ENCODE results near the gene PRC1. TPM values are rescaled to one million over a fixed set of nuclear protein-coding genes. Genes with fewer than 3 reads are reported as not detected.

The PRC1 gene
- total RNA-seq, 2 donors from 2014 or later, result 13.5 to 37.0 TPM

DNA sequence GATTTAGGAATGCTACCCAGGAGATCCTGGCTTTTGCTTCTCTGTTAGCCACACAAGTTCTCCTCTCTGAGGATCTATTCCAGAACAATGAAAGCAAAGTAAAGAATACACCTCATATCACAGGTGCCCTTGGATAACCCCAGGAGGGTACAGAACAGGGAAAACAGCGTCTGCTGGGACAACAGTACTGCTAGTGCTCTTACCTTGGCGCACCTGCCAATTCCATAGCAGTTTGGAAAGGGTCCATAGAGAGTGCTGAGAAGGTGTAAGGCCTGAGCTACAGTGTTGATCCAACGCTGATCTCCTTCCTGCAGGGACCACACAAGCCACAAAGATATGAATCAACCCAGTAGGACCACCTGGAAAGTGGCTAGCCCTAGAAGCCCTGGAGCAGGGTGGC, 12.9 kb upstream of the PRC1 start:
- TF ChIP-seq POLR2A (IDR thresholded peaks at IDR 0.05), result no peak
- TF ChIP-seq POLR2AphosphoS5 (IDR thresholded peaks at IDR 0.05), result peak; percentile 32
- no peaks in the 10 kb centered on the region for H3K4me1 ChIP-seq (replicated peaks)
- no peaks in the 10 kb centered on the region for H3K9me3 ChIP-seq
- DNase-seq (ENCODE audit: low spot score), result peak; percentile 8
- peaks cover 0 to 20% of the 10 kb centered on the region in 2 donors for H3K36me3 ChIP-seq
- no peak overlapping the region for H3K27ac ChIP-seq
- 70% methylated on average over 3 of the region's 3 CpGs for WGBS
- intact Hi-C loops (cut with DNase I), result no loop called here
- no peaks in the 10 kb centered on the region for H3K27me3 ChIP-seq (replicated peaks; ENCODE audit: insufficient read depth)
- no peak overlapping the region for H3K4me3 ChIP-seq

DNA sequence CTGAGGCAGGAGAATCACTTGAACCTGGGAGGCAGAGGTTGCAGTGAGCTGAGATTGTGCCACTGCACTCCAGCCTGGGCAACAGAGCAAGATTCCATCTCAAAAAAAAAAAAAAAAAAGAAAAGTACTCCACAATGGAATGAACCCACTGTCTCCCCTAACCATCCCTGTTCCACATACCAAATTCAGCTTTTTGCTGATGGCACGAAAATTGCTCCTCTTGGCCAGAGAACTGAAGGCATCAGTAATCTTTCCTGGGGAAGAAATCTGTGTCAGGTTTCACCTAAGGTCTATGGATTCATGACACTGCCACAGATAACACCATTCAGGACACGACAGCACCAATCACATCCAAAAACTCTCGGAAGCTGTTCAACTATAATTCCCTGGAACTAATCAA, 6.9 kb upstream of the PRC1 start:
- TF ChIP-seq CTCF (IDR thresholded peaks at IDR 0.05) (no peak), POLR2AphosphoS5 (IDR thresholded peaks at IDR 0.05) (no peak), POLR2A (IDR thresholded peaks at IDR 0.05) (no peak)
- Histone ChIP-seq H3K36me3 (peaks cover 4 to 18% of the 10 kb centered on the region in 2 donors), H3K27me3 (replicated peaks; ENCODE audit: insufficient read depth) (no peaks in the 10 kb centered on the region), H3K4me3 (no peak overlapping the region), H3K4me1 (replicated peaks) (no peaks in the 10 kb centered on the region), H3K9me3 (no peaks in the 10 kb centered on the region), H3K27ac (no peak overlapping the region)
- 95% methylated on average over 3 of the region's 3 CpGs for WGBS
- intact Hi-C loops (cut with DNase I), result no loop called here
- no peak for DNase-seq (ENCODE audit: low spot score)

DNA sequence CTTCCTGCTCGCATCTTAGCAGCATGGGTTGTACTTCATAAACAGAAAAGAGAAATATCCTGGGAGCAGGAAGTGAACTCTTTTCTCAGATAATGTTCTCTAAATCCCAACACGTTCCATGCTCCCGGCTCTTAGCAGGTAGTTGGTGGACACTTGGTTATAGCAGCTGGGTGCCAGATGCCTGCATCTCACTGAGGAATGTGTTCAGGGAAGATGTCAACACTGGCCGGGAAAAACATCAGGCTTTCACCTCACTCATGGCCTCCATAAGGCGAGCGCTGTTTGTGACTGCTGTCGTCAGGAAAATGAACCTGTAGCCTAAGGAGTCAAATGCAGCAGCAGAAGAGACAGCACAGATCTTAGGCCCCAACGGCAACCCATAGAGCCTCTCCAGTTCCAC, 4.4 kb upstream of the PRC1 start:
- no peaks in the 10 kb centered on the region for H3K27me3 ChIP-seq (replicated peaks; ENCODE audit: insufficient read depth)
- 83% methylated on average over 8 of the region's 8 CpGs for WGBS
- H3K4me3 ChIP-seq, result no peak overlapping the region
- intact Hi-C loops (cut with DNase I), result no loop called here
- H3K4me1 ChIP-seq (replicated peaks), result no peaks in the 10 kb centered on the region
- peaks cover 4 to 5% of the 10 kb centered on the region in 2 donors for H3K36me3 ChIP-seq
- H3K9me3 ChIP-seq, result no peaks in the 10 kb centered on the region
- no peak for TF ChIP-seq POLR2A (IDR thresholded peaks at IDR 0.05)
- no peak for TF ChIP-seq POLR2AphosphoS5 (IDR thresholded peaks at IDR 0.05)
- TF ChIP-seq CTCF (IDR thresholded peaks at IDR 0.05), result no peak
- H3K27ac ChIP-seq, result no peak overlapping the region
- DNase-seq (ENCODE audit: low spot score), result no peak

- Histone ChIP-seq H3K27me3 (replicated peaks; ENCODE audit: insufficient read depth) (no peaks in the 10 kb centered on the region), H3K27ac (peak overlapping the region; percentile 87 to 93), H3K36me3 (peaks cover 0 to 4% of the 10 kb centered on the region in 2 donors), H3K4me3 (peak overlapping the region; percentile 87 to 91), H3K9me3 (no peaks in the 10 kb centered on the region), H3K4me1 (replicated peaks) (no peaks in the 10 kb centered on the region)
- under 1% methylated on average over 35 of the region's 50 CpGs for WGBS
- intact Hi-C loops (cut with DNase I), result loop anchor here (5.0 kb wide), 1 partner anchor 37 kb away; no protein-coding TSS in a partner anchor
- TF ChIP-seq POLR2AphosphoS5 (IDR thresholded peaks at IDR 0.05) (no peak), CTCF (IDR thresholded peaks at IDR 0.05) (no peak), POLR2A (IDR thresholded peaks at IDR 0.05) (no peak)
- peak; percentile 10 for DNase-seq (ENCODE audit: low spot score)
These were observed 297 bp downstream of the PRC1 start for GRCh38 chr15:90994059-90994416.

GRCh38 chr15:90991587-90992285, 2.6 kb downstream of the PRC1 start:
- H3K9me3 ChIP-seq, result no peaks in the 10 kb centered on the region
- H3K4me3 ChIP-seq, result no peak overlapping the region
- H3K27ac ChIP-seq, result no peak overlapping the region
- H3K36me3 ChIP-seq, result no peaks in the 10 kb centered on the region
- TF ChIP-seq CTCF (IDR thresholded peaks at IDR 0.05) (no peak), POLR2AphosphoS5 (IDR thresholded peaks at IDR 0.05) (no peak), POLR2A (IDR thresholded peaks at IDR 0.05) (no peak)
- H3K4me1 ChIP-seq (replicated peaks), result no peaks in the 10 kb centered on the region
- DNase-seq (ENCODE audit: low spot score), result no peak
- intact Hi-C loops (cut with DNase I), result loop anchor here (5.0 kb wide), 1 partner anchor 34 kb away; no protein-coding TSS in a partner anchor
- WGBS, result 88% methylated on average over 6 of the region's 6 CpGs
- no peaks in the 10 kb centered on the region for H3K27me3 ChIP-seq (replicated peaks; ENCODE audit: insufficient read depth)

Measured in prostate gland (tissue), 2 donors.